Hindlimb muscle (tissue), 1 donor: ENCODE data around the gene MAOB. TPM values are rescaled to one million over a fixed set of nuclear protein-coding genes. Genes with fewer than 3 reads are reported as not detected.
"Not testable (repeated sequence)": the region's sequence is repeated elsewhere in the genome, so short reads cannot be mapped to it uniquely, and the experiment has no call there.

Experiments used
- DNase-seq: peaks from one replicate; pipeline ENCODE4 v3.0.0-alpha.2; 2013
- polyA plus RNA-seq: library from polyadenylated mRNA; unstranded; fragments of 120-200 nt; gene quantifications from one replicate; pipeline ENCODE4 v1.2.1, GENCODE V29; 2013; ENCODE audit not compliant: insufficient read length

MAOB gene
- polyA plus RNA-seq, 1 donor = 0.35 TPM

GRCh38 chrX:43750248-43750676, 132.0 kb downstream of the MAOB start:
- peak; percentile 19 for DNase-seq

GRCh38 chrX:43747476-43747875, 134.8 kb downstream of the MAOB start:
- no peak for DNase-seq

GRCh38 chrX:43745938-43746721, 136.1 kb downstream of the MAOB start:
- DNase-seq = no peak

- DNase-seq = no peak
Measured at GRCh38 chrX:43744284-43744683, 138.0 kb downstream of the MAOB start.

- no peak for DNase-seq
Measured at GRCh38 chrX:43743100-43743822, 139.0 kb downstream of the MAOB start.

GRCh38 chrX:43741843-43742573, 140.2 kb downstream of the MAOB start:
- no peak for DNase-seq

GRCh38 chrX:43735957-43736356, 146.3 kb downstream of the MAOB start:
- DNase-seq = no peak

- no peak for DNase-seq
Measured at GRCh38 chrX:43735534-43735933, 146.7 kb downstream of the MAOB start.

- DNase-seq = no peak
Measured at GRCh38 chrX:43734444-43734843, 147.8 kb downstream of the MAOB start.

- no peak for DNase-seq
Measured at GRCh38 chrX:43733699-43734098, 148.6 kb downstream of the MAOB start.

GRCh38 chrX:43731086-43731485, 151.2 kb downstream of the MAOB start:
- no peak for DNase-seq

GRCh38 chrX:43728966-43729365, 153.3 kb downstream of the MAOB start:
- DNase-seq = no peak

- DNase-seq = no peak
Measured at GRCh38 chrX:43728002-43728401, 154.2 kb downstream of the MAOB start.

- not testable (repeated sequence) for DNase-seq
Measured at GRCh38 chrX:43727254-43727653, 155.0 kb downstream of the MAOB start.

GRCh38 chrX:43725227-43725626, 157.0 kb downstream of the MAOB start:
- DNase-seq = not testable (repeated sequence)

GRCh38 chrX:43720961-43721360, 161.3 kb downstream of the MAOB start:
- DNase-seq = no peak

GRCh38 chrX:43720082-43720481, 162.2 kb downstream of the MAOB start:
- no peak for DNase-seq

GRCh38 chrX:43718956-43719355, 163.3 kb downstream of the MAOB start:
- DNase-seq = no peak

GRCh38 chrX:43718546-43718945, 163.7 kb downstream of the MAOB start:
- DNase-seq = no peak

- no peak for DNase-seq
Measured at GRCh38 chrX:43718081-43718480, 164.2 kb downstream of the MAOB start.

- DNase-seq = no peak
Measured at GRCh38 chrX:43717161-43717560, 165.1 kb downstream of the MAOB start.

GRCh38 chrX:43716696-43717095, 165.6 kb downstream of the MAOB start:
- DNase-seq = no peak
